ENCODE data around the gene KLHL29.

Gene KLHL29

GRCh38 chr2:23532391-23533337 lies 147.7 kb downstream of the KLHL29 start:
- Histone ChIP-seq H3K4me2 (ENCODE audit: low read length) (no peak overlapping the region), H3K4me1 (ENCODE audit: control insufficient read depth, low read length) (no peaks in the 10 kb centered on the region), H3K9me3 (ENCODE audit: control insufficient read depth, insufficient read depth, low read length) (no peaks in the 10 kb centered on the region), H3K27me3 (ENCODE audit: control insufficient read depth, low read length) (no peaks in the 10 kb centered on the region), H3K36me3 (ENCODE audit: control insufficient read depth, low read length) (no peaks in the 10 kb centered on the region), H3K79me2 (ENCODE audit: control insufficient read depth, low read length) (no peaks in the 10 kb centered on the region), H3F3A (ENCODE audit: control insufficient read depth, insufficient read depth) (no peaks in the 10 kb centered on the region), H3K9me2 (replicated peaks; ENCODE audit: control insufficient read depth, low read length) (no peaks in the 10 kb centered on the region), H3K27ac (ENCODE audit: low read depth, low read length) (no peak overlapping the region), H4K20me1 (ENCODE audit: control insufficient read depth, insufficient read depth, low read depth, low read length) (0 out of 2 replicates have a peak, but pooled peaks cover 2% of the 10 kb centered on the region), H3K4me3 (ENCODE audit: low read length) (no peak overlapping the region)
- no peak for TF ChIP-seq CTCF (IDR thresholded peaks at IDR 0.05; ENCODE audit: low read depth, low read length, poor library complexity, severe bottlenecking)
- no peak for TF ChIP-seq EZH2phosphoT487 (IDR thresholded peaks at IDR 0.05; ENCODE audit: borderline replicate concordance, low read length)

GRCh38 chr2:23533338-23533695 lies 148.3 kb downstream of the KLHL29 start:
- H3F3A ChIP-seq (ENCODE audit: control insufficient read depth, insufficient read depth): no peaks in the 10 kb centered on the region
- no peak for TF ChIP-seq EZH2phosphoT487 (IDR thresholded peaks at IDR 0.05; ENCODE audit: borderline replicate concordance, low read length)
- no peak for TF ChIP-seq CTCF (IDR thresholded peaks at IDR 0.05; ENCODE audit: low read depth, low read length, poor library complexity, severe bottlenecking)
- no peak overlapping the region for H3K4me2 ChIP-seq (ENCODE audit: low read length)
- no peak overlapping the region for H3K27ac ChIP-seq (ENCODE audit: low read depth, low read length)
- peaks cover under 1% of the 10 kb centered on the region; the same call in 1 of the 2 replicates for H3K27me3 ChIP-seq (ENCODE audit: control insufficient read depth, low read length)
- no peaks in the 10 kb centered on the region for H3K9me3 ChIP-seq (ENCODE audit: control insufficient read depth, insufficient read depth, low read length)
- no peaks in the 10 kb centered on the region for H3K79me2 ChIP-seq (ENCODE audit: control insufficient read depth, low read length)
- H3K4me1 ChIP-seq (ENCODE audit: control insufficient read depth, low read length): no peaks in the 10 kb centered on the region
- 0 out of 2 replicates have a peak, but pooled peaks cover 2% of the 10 kb centered on the region for H4K20me1 ChIP-seq (ENCODE audit: control insufficient read depth, insufficient read depth, low read depth, low read length)
- no peaks in the 10 kb centered on the region for H3K36me3 ChIP-seq (ENCODE audit: control insufficient read depth, low read length)
- no peak overlapping the region for H3K4me3 ChIP-seq (ENCODE audit: low read length)
- no peaks in the 10 kb centered on the region for H3K9me2 ChIP-seq (replicated peaks; ENCODE audit: control insufficient read depth, low read length)

- no peaks in the 10 kb centered on the region for H3K9me2 ChIP-seq (replicated peaks; ENCODE audit: control insufficient read depth, low read length)
- H3K4me1 ChIP-seq (ENCODE audit: control insufficient read depth, low read length): no peaks in the 10 kb centered on the region
- H3K4me2 ChIP-seq (ENCODE audit: low read length): no peak overlapping the region
- no peak overlapping the region for H3K4me3 ChIP-seq (ENCODE audit: low read length)
- peaks cover 3% of the 10 kb centered on the region; the same call in 1 of the 2 replicates for H3K27me3 ChIP-seq (ENCODE audit: control insufficient read depth, low read length)
- H3F3A ChIP-seq (ENCODE audit: control insufficient read depth, insufficient read depth): no peaks in the 10 kb centered on the region
- no peak for TF ChIP-seq CTCF (IDR thresholded peaks at IDR 0.05; ENCODE audit: low read depth, low read length, poor library complexity, severe bottlenecking)
- no peak for TF ChIP-seq EZH2phosphoT487 (IDR thresholded peaks at IDR 0.05; ENCODE audit: borderline replicate concordance, low read length)
- H3K9me3 ChIP-seq (ENCODE audit: control insufficient read depth, insufficient read depth, low read length): no peaks in the 10 kb centered on the region
- 0 out of 2 replicates have a peak, but pooled peaks cover 2% of the 10 kb centered on the region for H4K20me1 ChIP-seq (ENCODE audit: control insufficient read depth, insufficient read depth, low read depth, low read length)
- no peaks in the 10 kb centered on the region for H3K79me2 ChIP-seq (ENCODE audit: control insufficient read depth, low read length)
- no peak overlapping the region for H3K27ac ChIP-seq (ENCODE audit: low read depth, low read length)
- no peaks in the 10 kb centered on the region for H3K36me3 ChIP-seq (ENCODE audit: control insufficient read depth, low read length)
Observed at GRCh38 chr2:23534771-23535170, 149.8 kb downstream of the KLHL29 start.
